Parathyroid adenoma (tissue), 2 donors: ENCODE measurements around the gene RBBP8.

Experiments
- H2AFZ ChIP-seq: fragments of 300-600 bp; sonication (generic); one replicate; pipeline ENCODE4 v1.7.0; 2017; ENCODE audit warnings: antibody characterized with exemption, mild to moderate bottlenecking
- H3K27ac ChIP-seq: fragments of 300-600 bp; sonication (generic); one replicate; pipeline ENCODE4 v1.7.0; 2017
- H3K27me3 ChIP-seq: fragments of 300-600 bp; sonication (generic); one replicate; pipeline ENCODE4 v1.7.0; 2017; ENCODE audit warnings: low read length; ENCODE audit not compliant: control insufficient read depth, insufficient read depth
- H3K36me3 ChIP-seq: fragments of 300-600 bp; sonication (generic); one replicate; pipeline ENCODE4 v1.7.0; 2017; ENCODE audit warnings: low read length; ENCODE audit not compliant: control insufficient read depth, insufficient read depth
- H3K4me1 ChIP-seq: fragments of 300-600 bp; sonication (generic); one replicate; pipeline ENCODE4 v1.7.0; 2017; ENCODE audit warnings: control low read depth
- H3K4me2 ChIP-seq: fragments of 300-600 bp; sonication (generic); one replicate; pipeline ENCODE4 v1.7.0; 2017; ENCODE audit warnings: low read length
- H3K4me3 ChIP-seq: fragments of 300-600 bp; sonication (generic); one replicate; pipeline ENCODE4 v1.7.0; 2017; ENCODE audit warnings: low read depth, low read length
- H3K79me2 ChIP-seq: fragments of 300-600 bp; sonication (generic); one replicate; pipeline ENCODE4 v1.7.0; 2017; ENCODE audit warnings: control low read depth
- H3K9ac ChIP-seq: fragments of 300-600 bp; sonication (generic); one replicate; pipeline ENCODE4 v1.7.0; 2017; ENCODE audit warnings: mild to moderate bottlenecking
- H3K9me3 ChIP-seq: fragments of 300-600 bp; sonication (generic); one replicate; pipeline ENCODE4 v1.7.0; 2017; ENCODE audit warnings: low read length; ENCODE audit not compliant: control insufficient read depth
- TF ChIP-seq, protein P1 (sequence below): fragments of 300-600 bp; sonication (generic); IDR thresholded peaks from one replicate; pipeline ENCODE4 v1.7.0; 2017; ENCODE audit warnings: antibody characterized with exemption, mild to moderate bottlenecking
- donor health status: primary hyperparathyroidism.

The RBBP8 gene

DNA sequence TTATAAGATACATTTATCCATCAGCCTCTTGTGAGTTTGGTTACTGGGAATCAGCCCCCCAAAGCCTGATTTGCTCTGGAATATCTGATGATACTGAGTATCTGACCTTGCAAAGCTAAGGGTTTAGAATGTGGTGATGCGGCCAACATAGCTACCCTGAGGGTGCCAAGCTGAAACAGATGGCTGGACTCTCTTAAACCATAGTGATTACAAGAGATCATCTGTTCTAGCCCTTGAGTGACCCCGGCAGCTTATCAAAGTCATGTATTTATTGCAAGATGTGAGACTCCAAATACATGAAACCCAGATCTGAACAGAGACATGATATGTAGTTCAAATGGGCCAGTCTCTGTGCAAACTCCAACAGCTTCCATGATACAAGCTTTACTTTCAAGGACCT lies 124.0 kb downstream of the RBBP8 start:
- no peak overlapping the region for H3K27ac ChIP-seq
- TF ChIP-seq, protein P1, sequence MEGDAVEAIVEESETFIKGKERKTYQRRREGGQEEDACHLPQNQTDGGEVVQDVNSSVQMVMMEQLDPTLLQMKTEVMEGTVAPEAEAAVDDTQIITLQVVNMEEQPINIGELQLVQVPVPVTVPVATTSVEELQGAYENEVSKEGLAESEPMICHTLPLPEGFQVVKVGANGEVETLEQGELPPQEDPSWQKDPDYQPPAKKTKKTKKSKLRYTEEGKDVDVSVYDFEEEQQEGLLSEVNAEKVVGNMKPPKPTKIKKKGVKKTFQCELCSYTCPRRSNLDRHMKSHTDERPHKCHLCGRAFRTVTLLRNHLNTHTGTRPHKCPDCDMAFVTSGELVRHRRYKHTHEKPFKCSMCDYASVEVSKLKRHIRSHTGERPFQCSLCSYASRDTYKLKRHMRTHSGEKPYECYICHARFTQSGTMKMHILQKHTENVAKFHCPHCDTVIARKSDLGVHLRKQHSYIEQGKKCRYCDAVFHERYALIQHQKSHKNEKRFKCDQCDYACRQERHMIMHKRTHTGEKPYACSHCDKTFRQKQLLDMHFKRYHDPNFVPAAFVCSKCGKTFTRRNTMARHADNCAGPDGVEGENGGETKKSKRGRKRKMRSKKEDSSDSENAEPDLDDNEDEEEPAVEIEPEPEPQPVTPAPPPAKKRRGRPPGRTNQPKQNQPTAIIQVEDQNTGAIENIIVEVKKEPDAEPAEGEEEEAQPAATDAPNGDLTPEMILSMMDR, result no peak
- H3K79me2 ChIP-seq, result no peaks in the 10 kb centered on the region
- no peaks in the 10 kb centered on the region for H3K36me3 ChIP-seq
- no peak overlapping the region for H2AFZ ChIP-seq
- no peaks in the 10 kb centered on the region for H3K4me1 ChIP-seq
- H3K4me3 ChIP-seq, result no peak overlapping the region
- H3K9ac ChIP-seq, result no peak overlapping the region
- no peak overlapping the region for H3K4me2 ChIP-seq
- H3K27me3 ChIP-seq, result no peaks in the 10 kb centered on the region
- H3K9me3 ChIP-seq, result no peaks in the 10 kb centered on the region

DNA sequence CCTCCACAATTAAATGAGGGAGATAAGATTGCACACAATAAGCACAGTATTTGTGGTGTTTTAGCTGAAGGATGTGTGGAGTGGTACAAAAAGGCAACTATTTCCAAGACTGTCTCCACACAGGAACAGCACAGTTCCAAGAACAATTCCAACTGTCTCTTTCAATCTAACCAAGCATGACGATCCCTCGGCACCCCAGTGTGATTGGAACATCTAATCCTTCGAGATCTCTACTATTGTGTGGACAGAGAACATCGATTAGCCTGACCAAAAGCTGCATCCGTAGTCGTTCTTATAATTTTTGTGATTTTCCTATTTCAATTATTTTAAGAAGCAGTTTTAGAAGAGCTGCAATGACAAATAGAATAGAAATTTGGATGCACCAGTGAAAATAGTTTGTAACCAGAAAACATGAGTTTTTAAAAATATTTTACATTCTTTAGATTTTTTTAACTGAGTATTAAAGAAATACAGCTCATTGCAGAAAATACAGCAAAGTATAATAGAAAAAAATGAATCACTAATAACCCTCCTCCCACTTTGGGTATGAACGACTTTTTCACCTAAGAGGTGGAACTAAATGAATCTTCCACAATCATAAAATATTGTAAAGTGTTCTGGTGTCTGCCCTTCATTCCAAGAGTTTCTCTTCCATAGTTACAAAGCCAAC lies 125.8 kb downstream of the RBBP8 start:
- no peaks in the 10 kb centered on the region for H3K9me3 ChIP-seq
- H2AFZ ChIP-seq, result no peak overlapping the region
- H3K27me3 ChIP-seq, result no peaks in the 10 kb centered on the region
- no peaks in the 10 kb centered on the region for H3K79me2 ChIP-seq
- H3K4me2 ChIP-seq, result no peak overlapping the region
- no peaks in the 10 kb centered on the region for H3K36me3 ChIP-seq
- H3K9ac ChIP-seq, result no peak overlapping the region
- no peak overlapping the region for H3K4me3 ChIP-seq
- H3K27ac ChIP-seq, result no peak overlapping the region
- TF ChIP-seq, protein P1, result no peak
- H3K4me1 ChIP-seq, result no peaks in the 10 kb centered on the region

DNA sequence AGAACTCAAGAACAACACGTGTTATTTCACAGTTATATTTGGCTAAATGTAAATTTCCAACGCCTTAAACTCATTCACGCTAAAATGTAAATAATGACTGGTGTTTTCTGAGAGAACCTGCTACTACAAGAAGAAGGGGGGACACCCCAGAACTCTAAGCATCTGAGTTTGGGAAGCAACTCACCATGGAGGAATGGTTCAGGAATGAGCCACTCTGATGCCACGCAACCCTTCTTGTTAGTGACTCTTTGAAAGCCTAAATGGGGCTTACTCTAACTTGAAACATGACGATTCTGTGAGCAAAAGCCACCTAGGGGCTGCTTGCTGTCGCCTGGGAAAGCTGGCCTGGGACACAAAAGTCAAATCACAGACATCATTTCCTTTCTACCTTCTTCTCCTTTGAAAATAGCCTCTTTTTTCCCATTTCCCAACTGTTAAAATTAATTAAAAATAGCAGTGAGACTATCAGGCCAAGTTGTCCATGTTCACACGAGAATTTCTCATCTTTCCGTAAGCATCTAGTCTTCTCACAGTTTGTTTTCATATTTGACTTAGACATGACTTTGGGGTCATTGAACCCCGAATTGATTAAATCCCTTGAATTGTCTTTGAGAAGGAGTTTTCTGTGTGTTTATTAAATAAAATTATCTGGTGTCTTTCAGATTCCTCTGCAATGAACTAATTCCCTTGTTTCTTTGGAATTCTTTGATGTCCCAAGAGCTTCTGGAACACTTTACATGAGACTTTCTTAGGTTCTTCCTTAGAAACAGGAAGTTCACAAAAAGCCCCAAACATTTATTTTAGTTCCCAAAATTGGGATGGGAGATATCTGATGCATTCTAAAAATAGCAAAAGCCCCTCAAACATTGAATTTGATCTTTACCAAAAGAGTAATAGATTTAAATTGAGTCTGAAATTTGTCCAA lies 126.7 kb downstream of the RBBP8 start:
- Histone ChIP-seq H3K4me2 (no peak overlapping the region), H3K27ac (no peak overlapping the region), H3K9ac (no peak overlapping the region), H3K9me3 (no peaks in the 10 kb centered on the region), H3K4me3 (no peak overlapping the region), H3K79me2 (no peaks in the 10 kb centered on the region), H2AFZ (no peak overlapping the region), H3K27me3 (no peaks in the 10 kb centered on the region), H3K4me1 (no peaks in the 10 kb centered on the region), H3K36me3 (no peaks in the 10 kb centered on the region)
- TF ChIP-seq, protein P1, result no peak

DNA sequence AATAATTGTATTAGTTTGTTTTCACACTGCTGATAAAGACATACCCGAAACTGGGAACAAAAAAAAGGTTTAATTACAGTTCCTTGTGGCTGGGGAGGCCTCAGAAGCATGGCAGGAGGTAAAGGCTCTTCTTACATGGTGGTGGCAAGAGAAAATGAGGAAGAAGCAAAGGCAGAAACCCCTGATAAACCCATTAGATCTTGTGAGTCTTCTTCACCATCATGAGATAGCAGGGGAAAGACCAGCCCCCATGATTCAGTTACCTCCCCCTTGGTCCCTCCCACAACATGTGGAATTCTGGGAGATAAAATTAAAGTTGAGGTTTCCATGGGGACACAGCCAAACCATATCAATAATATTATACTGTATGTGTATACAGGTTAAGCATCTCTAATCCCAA lies 128.9 kb downstream of the RBBP8 start:
- H3K4me1 ChIP-seq, result no peaks in the 10 kb centered on the region
- no peak overlapping the region for H3K4me2 ChIP-seq
- no peaks in the 10 kb centered on the region for H3K9me3 ChIP-seq
- TF ChIP-seq, protein P1, result no peak
- no peak overlapping the region for H3K9ac ChIP-seq
- no peaks in the 10 kb centered on the region for H3K27me3 ChIP-seq
- H3K27ac ChIP-seq, result no peak overlapping the region
- H3K79me2 ChIP-seq, result no peaks in the 10 kb centered on the region
- no peak overlapping the region for H2AFZ ChIP-seq
- no peak overlapping the region for H3K4me3 ChIP-seq
- no peaks in the 10 kb centered on the region for H3K36me3 ChIP-seq
